NT2/D1 (cell line): ENCODE measurements around the gene FOXO3.
A peak's percentile ranks its signal among the peaks of the same experiment; 100 is the strongest.
"Not testable (repeated sequence)": the region's sequence is repeated elsewhere in the genome, so short reads cannot be mapped to it uniquely, and the experiment has no call there.

ENCODE experiments used
- DNase-seq: peaks from one replicate; pipeline ENCODE4 v3.0.0-alpha.2; 2011; ENCODE audit warnings: low read depth, low spot score
- H3K27me3 ChIP-seq: 2 replicates; pipeline ENCODE4 v1.6.0; 2011; ENCODE audit warnings: mild to moderate bottlenecking; ENCODE audit not compliant: insufficient read length, insufficient read depth
- H3K36me3 ChIP-seq: 2 replicates; pipeline ENCODE4 v1.6.1; 2011; ENCODE audit warnings: mild to moderate bottlenecking, low read length, mixed read lengths; ENCODE audit not compliant: insufficient read depth, insufficient read length
- H3K4me1 ChIP-seq: 2 replicates; pipeline ENCODE4 v1.5.1; 2011; ENCODE audit not compliant: insufficient read depth, insufficient read length
- H3K4me3 ChIP-seq: 2 replicates; pipeline ENCODE4 v1.5.1; 2011; ENCODE audit warnings: low read depth; ENCODE audit not compliant: insufficient read length
- H3K9ac ChIP-seq: 2 replicates; pipeline ENCODE4 v1.6.0; 2011; ENCODE audit warnings: low read depth; ENCODE audit not compliant: insufficient read length
- H3K9me3 ChIP-seq: 2 replicates; pipeline ENCODE4 v1.5.1; 2011; ENCODE audit warnings: mild to moderate bottlenecking, low read length; ENCODE audit not compliant: insufficient read depth
- SUZ12 ChIP-seq: IDR thresholded peaks from 2 replicates; pipeline ENCODE4 v1.6.1; 2011; ENCODE audit not compliant: insufficient read length, insufficient read depth; ENCODE audit errors: extremely low read depth
- YY1 ChIP-seq: IDR thresholded peaks from 2 replicates; pipeline ENCODE4 v1.6.1; 2011; ENCODE audit not compliant: insufficient read length, insufficient read depth
- ZNF274 ChIP-seq: IDR thresholded peaks from 2 replicates; pipeline ENCODE4 v1.6.1; 2011; ENCODE audit warnings: mild to moderate bottlenecking, low read depth, low read length

FOXO3 gene

DNA sequence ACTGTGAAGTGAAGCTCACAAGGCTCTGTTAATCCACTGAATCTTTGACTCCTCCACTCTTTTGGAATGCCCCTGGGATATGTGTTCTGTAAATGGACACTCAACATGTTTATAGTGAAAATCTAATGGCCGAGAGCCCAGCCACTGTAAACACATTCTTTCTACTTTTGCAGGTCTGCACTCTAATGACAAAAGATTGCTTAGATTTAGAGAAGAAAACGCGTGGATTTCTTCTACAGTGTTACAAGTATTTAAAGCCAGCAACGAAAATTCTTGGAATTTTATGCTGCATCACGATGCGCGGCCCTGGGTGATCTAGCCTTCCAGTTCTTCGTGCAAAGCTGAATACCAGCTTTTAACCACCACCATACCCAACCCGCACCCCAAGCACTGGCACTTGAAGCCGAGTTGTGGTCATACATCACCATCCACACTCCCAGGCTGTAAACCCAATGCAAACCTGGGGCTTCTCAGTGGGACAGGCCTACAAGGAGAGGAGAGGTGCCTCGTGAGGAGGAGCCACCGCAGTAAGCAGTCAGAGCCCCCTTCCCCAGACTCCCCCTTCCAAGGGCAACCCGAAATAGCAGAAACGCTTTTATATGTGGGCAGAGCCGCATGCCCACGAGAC, 3.7 kb upstream of the FOXO3 start:
- TF ChIP-seq YY1 (no peak), SUZ12 (no peak), ZNF274 (no peak)
- no peak for DNase-seq
- H3K27me3 ChIP-seq: peaks cover 17% of the 10 kb centered on the region
- H3K4me3 ChIP-seq: peak overlapping the region; percentile 59
- H3K4me1 ChIP-seq: no peaks in the 10 kb centered on the region
- H3K36me3 ChIP-seq: no peaks in the 10 kb centered on the region
- H3K9me3 ChIP-seq: no peaks in the 10 kb centered on the region
- H3K9ac ChIP-seq: peak overlapping the region; percentile 73

DNA sequence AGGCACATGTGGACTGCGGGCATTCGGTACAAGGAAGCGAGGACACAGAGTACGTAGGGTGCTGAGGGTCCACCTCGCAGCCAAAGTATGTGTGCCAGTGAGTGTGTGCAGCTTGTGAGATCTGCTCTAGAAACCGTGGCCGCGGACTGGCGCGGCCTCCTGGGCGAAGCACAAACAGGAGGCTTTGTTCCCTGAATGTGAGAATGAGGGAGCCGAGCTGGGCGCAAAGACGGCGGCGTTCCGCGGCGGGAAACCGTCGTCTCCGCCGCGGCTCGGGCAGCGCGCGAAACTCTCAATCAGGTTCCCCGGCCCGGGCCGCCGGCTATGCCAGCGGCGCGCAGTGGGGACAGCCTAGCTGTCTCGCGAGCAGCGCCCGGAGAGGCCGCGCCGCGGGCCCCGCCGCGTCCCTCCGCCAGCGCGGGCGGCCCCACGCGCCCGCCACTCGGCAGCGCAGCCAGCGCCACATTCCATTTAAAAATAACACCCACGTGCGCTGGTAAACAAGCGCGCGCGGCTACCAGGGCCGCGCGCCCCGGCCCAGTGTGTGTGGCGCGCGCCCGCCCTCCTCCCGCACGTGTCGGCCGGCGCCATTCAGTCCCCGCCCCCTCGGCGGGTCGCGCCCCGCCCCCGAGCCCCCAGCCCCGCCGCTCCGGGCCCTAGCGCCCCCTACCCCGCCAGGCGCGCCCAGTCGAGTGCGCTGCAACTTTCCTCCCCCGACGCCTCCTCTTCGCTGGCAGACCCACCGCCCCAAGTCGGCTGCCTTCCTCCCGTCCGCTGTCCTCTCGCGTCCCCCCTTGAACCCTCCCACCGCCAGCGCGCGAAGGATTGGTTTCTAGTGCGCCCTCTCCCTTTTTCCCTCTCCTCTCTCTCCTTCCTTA, 3.0 kb upstream of the FOXO3 start:
- TF ChIP-seq ZNF274: no peak
- TF ChIP-seq YY1: no peak
- no peak for TF ChIP-seq SUZ12
- H3K36me3 ChIP-seq: no peaks in the 10 kb centered on the region
- peak overlapping the region; percentile 73 for H3K9ac ChIP-seq
- H3K4me3 ChIP-seq: peak overlapping the region; percentile 59
- H3K9me3 ChIP-seq: no peaks in the 10 kb centered on the region
- no peaks in the 10 kb centered on the region for H3K4me1 ChIP-seq
- H3K27me3 ChIP-seq: peaks cover 24% of the 10 kb centered on the region
- DNase-seq: no peak

DNA sequence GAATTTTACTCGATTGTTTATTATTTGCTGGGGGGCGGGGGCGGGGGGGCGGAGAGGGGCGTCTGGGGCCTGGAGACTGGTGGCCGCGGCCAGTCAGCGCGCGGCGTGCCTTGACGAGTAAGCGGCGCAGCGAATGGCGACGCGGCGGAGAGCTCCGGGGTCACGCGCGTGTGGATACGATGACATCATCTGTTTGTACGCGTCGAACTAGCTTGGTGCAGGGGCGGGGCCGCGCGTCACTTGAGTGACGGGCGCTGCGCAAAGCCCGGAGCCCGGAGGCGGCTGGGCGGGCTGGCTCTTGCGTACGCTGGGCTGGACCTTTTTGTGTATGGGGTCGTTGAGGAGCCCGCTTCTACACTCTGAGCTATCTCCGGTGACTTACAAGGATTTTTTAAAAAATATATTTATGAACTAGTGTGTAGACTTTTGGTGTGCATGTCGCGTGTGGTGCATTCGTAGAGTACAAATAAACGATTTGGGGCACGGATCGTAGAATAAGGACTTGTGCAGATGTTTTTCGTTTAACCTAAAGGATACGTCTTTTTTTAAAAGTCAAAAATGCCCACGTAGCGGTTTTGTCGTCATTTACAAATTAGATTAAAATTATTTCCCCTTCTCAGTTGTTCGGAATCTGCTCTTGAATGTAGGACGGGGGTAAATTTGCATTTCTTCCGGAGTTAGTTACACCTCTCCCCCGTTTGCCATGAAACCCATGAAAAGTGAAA, 2.2 kb upstream of the FOXO3 start:
- Histone ChIP-seq H3K4me3 (peak overlapping the region; percentile 75), H3K9me3 (no peaks in the 10 kb centered on the region), H3K36me3 (no peaks in the 10 kb centered on the region), H3K27me3 (peaks cover 29% of the 10 kb centered on the region), H3K9ac (peak overlapping the region; percentile 72), H3K4me1 (no peaks in the 10 kb centered on the region)
- no peak for TF ChIP-seq ZNF274
- TF ChIP-seq YY1: no peak
- no peak for TF ChIP-seq SUZ12
- DNase-seq: peak; percentile 92

DNA sequence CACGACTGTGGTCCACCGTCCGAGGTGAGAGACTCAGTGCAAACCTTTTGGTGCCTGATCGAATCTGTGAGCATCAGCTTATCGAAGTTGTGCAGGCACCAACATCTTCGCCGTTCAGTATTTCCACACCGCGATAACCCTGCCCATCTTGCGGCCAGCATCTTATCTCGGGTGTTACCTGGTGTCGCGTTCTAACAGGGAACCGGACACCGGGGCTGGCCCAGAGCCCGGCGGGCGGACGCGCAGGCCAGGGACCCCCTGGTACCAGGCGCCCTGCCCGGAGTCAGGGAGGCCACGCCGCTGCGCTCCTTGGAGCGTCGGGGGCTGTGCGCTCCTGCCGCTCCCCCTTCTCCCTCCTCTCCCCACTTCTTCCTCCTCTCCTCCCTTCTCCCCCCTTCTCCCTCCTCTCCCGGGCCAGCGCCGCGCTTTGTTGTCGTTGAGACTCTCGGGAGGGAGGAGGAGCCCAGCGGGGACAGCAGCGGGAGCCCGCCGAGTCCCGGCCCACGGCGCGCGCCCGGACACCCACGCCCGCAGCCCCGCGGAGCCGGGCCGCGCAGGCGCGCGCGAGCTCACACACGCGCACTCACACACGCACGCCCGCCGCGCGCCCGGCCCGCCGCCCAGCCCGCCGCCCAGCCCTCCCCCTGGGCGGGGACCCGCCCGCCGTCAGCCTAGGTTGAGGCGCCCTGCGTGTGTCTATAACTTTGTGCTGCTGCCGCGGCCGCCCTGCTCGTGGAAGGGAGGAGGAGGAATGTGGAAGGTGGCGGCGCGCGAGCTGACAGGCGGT, 1.4 kb upstream of the FOXO3 start:
- peak overlapping the region; percentile 75 for H3K4me3 ChIP-seq
- no peaks in the 10 kb centered on the region for H3K36me3 ChIP-seq
- peak overlapping the region; percentile 77 for H3K9ac ChIP-seq
- no peaks in the 10 kb centered on the region for H3K9me3 ChIP-seq
- H3K27me3 ChIP-seq: peaks cover 31% of the 10 kb centered on the region
- H3K4me1 ChIP-seq: no peaks in the 10 kb centered on the region
- TF ChIP-seq YY1 (no peak), ZNF274 (no peak)
- DNase-seq: no peak

DNA sequence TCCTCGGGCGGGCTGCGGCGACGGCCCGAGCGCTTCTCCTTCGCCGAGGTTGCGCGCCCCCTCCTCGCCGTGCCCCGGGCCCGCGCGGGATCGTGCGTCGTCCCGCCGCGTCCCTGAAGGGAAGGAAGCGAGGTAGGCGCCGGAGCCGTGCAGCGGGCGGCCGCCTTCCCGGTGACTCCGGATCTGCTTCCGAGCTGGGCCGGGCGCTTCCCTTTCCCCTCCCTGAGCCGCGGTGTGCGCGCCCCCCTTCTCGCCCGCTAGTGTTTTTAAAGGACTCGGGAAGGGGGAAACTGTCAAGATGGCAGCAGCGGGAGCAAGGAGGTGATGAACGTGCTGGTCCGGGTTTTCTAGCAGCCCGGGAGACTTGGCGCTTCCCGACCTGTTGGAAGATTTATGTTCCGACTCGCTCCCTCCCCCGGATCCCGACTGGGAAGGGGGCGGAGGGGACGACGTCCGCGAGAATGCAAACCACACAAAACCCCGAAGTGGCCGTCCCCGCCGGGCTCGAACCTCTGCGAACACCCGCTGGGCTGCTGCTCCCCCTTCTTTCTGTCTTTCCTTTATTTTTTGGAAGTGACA, 744 bp upstream of the FOXO3 start:
- TF ChIP-seq SUZ12 (no peak), ZNF274 (no peak), YY1 (no peak)
- H3K27me3 ChIP-seq: peaks cover 32% of the 10 kb centered on the region
- no peaks in the 10 kb centered on the region for H3K9me3 ChIP-seq
- H3K4me3 ChIP-seq: peak overlapping the region; percentile 75
- DNase-seq: no peak
- H3K4me1 ChIP-seq: no peaks in the 10 kb centered on the region
- peak overlapping the region; percentile 77 for H3K9ac ChIP-seq
- no peaks in the 10 kb centered on the region for H3K36me3 ChIP-seq

DNA sequence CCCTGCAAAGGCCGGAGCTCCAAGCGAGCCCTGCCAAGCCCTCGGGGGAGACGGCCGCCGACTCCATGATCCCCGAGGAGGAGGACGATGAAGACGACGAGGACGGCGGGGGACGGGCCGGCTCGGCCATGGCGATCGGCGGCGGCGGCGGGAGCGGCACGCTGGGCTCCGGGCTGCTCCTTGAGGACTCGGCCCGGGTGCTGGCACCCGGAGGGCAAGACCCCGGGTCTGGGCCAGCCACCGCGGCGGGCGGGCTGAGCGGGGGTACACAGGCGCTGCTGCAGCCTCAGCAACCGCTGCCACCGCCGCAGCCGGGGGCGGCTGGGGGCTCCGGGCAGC, 561 bp downstream of the FOXO3 start:
- DNase-seq, H3K36me3 ChIP-seq, H3K9me3 ChIP-seq, H3K4me1 ChIP-seq: not testable (repeated sequence)
- Histone ChIP-seq H3K9ac (peak overlapping the region; percentile 83), H3K27me3 (peaks cover 23% of the 10 kb centered on the region), H3K4me3 (peak overlapping the region; percentile 77)
